ENCODE data around the gene CPN2. TPM values are rescaled to one million over a fixed set of nuclear protein-coding genes. Genes with fewer than 3 reads are reported as not detected.

The CPN2 gene
- total RNA-seq, 1 donor from 2014 or later, result not detected

DNA sequence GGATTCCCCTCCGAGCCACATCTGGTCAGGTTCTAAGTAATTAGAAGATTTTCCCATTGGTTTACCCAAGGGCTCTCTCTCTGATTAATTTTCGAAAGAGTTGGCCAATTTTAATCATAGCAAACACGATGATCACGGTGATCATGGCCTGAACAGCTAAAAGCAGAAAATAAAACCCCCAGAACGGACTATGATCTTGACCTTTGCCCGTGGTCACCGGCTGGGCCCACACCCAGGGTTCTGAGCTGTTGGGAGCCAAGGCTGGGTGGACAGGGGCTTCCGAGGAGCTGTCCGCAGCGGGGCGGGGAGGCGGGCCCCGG is 45.4 kb upstream of the CPN2 start:
- DNase-seq (ENCODE audit: low read depth) (no peak), FAIRE-seq (no peak)
- Histone ChIP-seq H3K4me3 (ENCODE audit: low read depth, low read length) (no peak overlapping the region), H3K36me3 (ENCODE audit: control insufficient read depth, insufficient read depth, low read length) (no peaks in the 10 kb centered on the region), H3K27me3 (ENCODE audit: control insufficient read depth, insufficient read depth, low read length) (peaks cover 13% of the 10 kb centered on the region)
- TF ChIP-seq, protein P1, sequence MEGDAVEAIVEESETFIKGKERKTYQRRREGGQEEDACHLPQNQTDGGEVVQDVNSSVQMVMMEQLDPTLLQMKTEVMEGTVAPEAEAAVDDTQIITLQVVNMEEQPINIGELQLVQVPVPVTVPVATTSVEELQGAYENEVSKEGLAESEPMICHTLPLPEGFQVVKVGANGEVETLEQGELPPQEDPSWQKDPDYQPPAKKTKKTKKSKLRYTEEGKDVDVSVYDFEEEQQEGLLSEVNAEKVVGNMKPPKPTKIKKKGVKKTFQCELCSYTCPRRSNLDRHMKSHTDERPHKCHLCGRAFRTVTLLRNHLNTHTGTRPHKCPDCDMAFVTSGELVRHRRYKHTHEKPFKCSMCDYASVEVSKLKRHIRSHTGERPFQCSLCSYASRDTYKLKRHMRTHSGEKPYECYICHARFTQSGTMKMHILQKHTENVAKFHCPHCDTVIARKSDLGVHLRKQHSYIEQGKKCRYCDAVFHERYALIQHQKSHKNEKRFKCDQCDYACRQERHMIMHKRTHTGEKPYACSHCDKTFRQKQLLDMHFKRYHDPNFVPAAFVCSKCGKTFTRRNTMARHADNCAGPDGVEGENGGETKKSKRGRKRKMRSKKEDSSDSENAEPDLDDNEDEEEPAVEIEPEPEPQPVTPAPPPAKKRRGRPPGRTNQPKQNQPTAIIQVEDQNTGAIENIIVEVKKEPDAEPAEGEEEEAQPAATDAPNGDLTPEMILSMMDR (IDR thresholded peaks at IDR 0.05; ENCODE audit: insufficient read depth, low read length, severe bottlenecking), result no peak

- Histone ChIP-seq H3K4me3 (ENCODE audit: low read depth, low read length) (no peak overlapping the region), H3K36me3 (ENCODE audit: control insufficient read depth, insufficient read depth, low read length) (no peaks in the 10 kb centered on the region), H3K27me3 (ENCODE audit: control insufficient read depth, insufficient read depth, low read length) (peaks cover 13% of the 10 kb centered on the region)
- TF ChIP-seq, protein P1 (IDR thresholded peaks at IDR 0.05; ENCODE audit: insufficient read depth, low read length, severe bottlenecking), result no peak
- no peak for DNase-seq (ENCODE audit: low read depth)
- FAIRE-seq, result no peak
These were observed 44.8 kb upstream of the CPN2 start for GRCh38 chr3:194395778-194396538.

GRCh38 chr3:194395212-194395611 is 44.1 kb upstream of the CPN2 start:
- FAIRE-seq (peak; percentile 66), DNase-seq (ENCODE audit: low read depth) (peak; percentile 69)
- no peaks in the 10 kb centered on the region for H3K36me3 ChIP-seq (ENCODE audit: control insufficient read depth, insufficient read depth, low read length)
- H3K27me3 ChIP-seq (ENCODE audit: control insufficient read depth, insufficient read depth, low read length), result peaks cover 13% of the 10 kb centered on the region
- no peak overlapping the region for H3K4me3 ChIP-seq (ENCODE audit: low read depth, low read length)
- TF ChIP-seq, protein P1 (IDR thresholded peaks at IDR 0.05; ENCODE audit: insufficient read depth, low read length, severe bottlenecking), result no peak

DNA sequence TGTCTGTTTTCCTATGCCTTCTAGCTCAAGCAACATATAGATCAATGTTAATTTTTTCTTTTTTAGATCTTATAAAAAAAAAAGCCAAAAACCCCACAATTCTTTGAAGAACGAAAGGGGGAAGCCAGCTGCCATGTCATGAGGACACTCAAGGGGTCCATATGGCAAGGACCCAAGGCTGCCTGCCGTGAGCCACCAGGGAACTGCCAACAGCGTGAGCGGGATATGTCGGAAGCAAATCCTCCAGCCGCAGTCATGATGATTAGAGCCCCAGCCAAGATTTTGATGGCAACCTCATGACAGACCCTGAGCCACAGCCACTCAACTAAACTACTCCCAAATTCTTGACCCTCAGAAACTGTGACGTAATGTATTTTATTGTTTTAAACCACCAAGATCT is 41.4 kb upstream of the CPN2 start:
- H3K4me3 ChIP-seq (ENCODE audit: low read depth, low read length), result no peak overlapping the region
- TF ChIP-seq, protein P1 (IDR thresholded peaks at IDR 0.05; ENCODE audit: insufficient read depth, low read length, severe bottlenecking), result no peak
- peaks cover 6% of the 10 kb centered on the region for H3K27me3 ChIP-seq (ENCODE audit: control insufficient read depth, insufficient read depth, low read length)
- H3K36me3 ChIP-seq (ENCODE audit: control insufficient read depth, insufficient read depth, low read length), result no peaks in the 10 kb centered on the region
- FAIRE-seq, result no peak
- DNase-seq (ENCODE audit: low read depth), result no peak

- DNase-seq (ENCODE audit: low read depth) (no peak), FAIRE-seq (no peak)
- H3K27me3 ChIP-seq (ENCODE audit: control insufficient read depth, insufficient read depth, low read length), result peaks cover 8% of the 10 kb centered on the region
- TF ChIP-seq, protein P1 (IDR thresholded peaks at IDR 0.05; ENCODE audit: insufficient read depth, low read length, severe bottlenecking), result no peak
- H3K4me3 ChIP-seq (ENCODE audit: low read depth, low read length), result no peak overlapping the region
- H3K36me3 ChIP-seq (ENCODE audit: control insufficient read depth, insufficient read depth, low read length), result no peaks in the 10 kb centered on the region
These were observed 39.7 kb upstream of the CPN2 start for GRCh38 chr3:194390835-194391234.

DNA sequence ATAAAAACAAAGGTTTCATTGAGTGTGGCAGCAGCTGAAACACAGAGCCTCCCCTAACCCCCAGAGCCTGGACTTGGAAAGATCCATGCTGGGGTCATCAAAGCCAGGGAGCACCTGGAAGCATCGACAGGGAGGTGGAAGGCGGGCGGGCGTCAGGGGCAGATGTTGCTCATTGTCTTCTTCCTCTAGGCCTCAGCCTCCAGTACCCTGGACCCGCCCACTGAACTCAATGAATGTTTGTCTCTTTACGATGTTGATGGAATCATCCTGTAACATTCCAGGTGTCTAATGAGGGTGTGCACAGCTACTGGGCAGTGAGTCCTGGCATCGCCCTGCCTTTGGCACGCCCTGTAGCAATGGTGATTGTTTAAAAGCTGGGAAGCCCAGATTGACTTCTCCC is 38.1 kb upstream of the CPN2 start:
- H3K27me3 ChIP-seq (ENCODE audit: control insufficient read depth, insufficient read depth, low read length), result peaks cover 8% of the 10 kb centered on the region
- no peak overlapping the region for H3K4me3 ChIP-seq (ENCODE audit: low read depth, low read length)
- no peaks in the 10 kb centered on the region for H3K36me3 ChIP-seq (ENCODE audit: control insufficient read depth, insufficient read depth, low read length)
- no peak for FAIRE-seq
- DNase-seq (ENCODE audit: low read depth), result no peak
- TF ChIP-seq, protein P1 (IDR thresholded peaks at IDR 0.05; ENCODE audit: insufficient read depth, low read length, severe bottlenecking), result no peak
